A549 (cell line): ENCODE results near the gene TSC22D3. TPM values are rescaled to one million over a fixed set of nuclear protein-coding genes. Genes with fewer than 3 reads are reported as not detected.

Source experiments
- ATAC-seq, 2 experiments: fragments of 200-7000 bp in 1 of 2; fragments of >200 bp in 1 of 2; cut with Nextera tagmentation in 1 of 2; cut with Tn5 transposase in 1 of 2; 3 replicates each; pipeline versions ENCODE4 v1.8.0 to v1.9.1; 2018 to 2020; ENCODE audit warnings: mild to moderate bottlenecking in 1 of 2, moderate library complexity in 1 of 2
- CTCF ChIA-PET: fragments of 300-600 bp; sonication (Branson Sonifier 250); formaldehyde crosslinking; extraction: SDS; loops from one replicate; lab custom pipeline; 2021; ENCODE audit warnings: antibody characterized with exemption, inconsistent platforms; lab: Yijun Ruan, JAX
- POLR2A ChIA-PET: fragments of 350-600 bp; formaldehyde crosslinking; extraction: SDS; loops from one replicate; lab custom pipeline; 2021; ENCODE audit warnings: antibody characterized with exemption, inconsistent platforms; lab: Yijun Ruan, JAX
- DNase-seq, 2 experiments: peaks; one replicate each; pipeline versions ENCODE4 v3.0.0 to v3.0.0-alpha.2; 2011 to 2016; ENCODE audit warnings: low read depth in 1 of 2, low spot score in 1 of 2
- FAIRE-seq: peaks from 2 replicates; lab custom pipeline; 2011; peaks lifted over from hg19 to GRCh38; lab: Jason Lieb, UNC
- H3K27ac ChIP-seq, 2 experiments: fragments of >200 bp; sonication (Bioruptor Twin); formaldehyde crosslinking; 3 replicates each; pipeline ENCODE4 v1.5.1; 2016 to 2017
- H3K4me1 ChIP-seq: fragments of >200 bp; sonication (Bioruptor Twin); formaldehyde crosslinking; 3 replicates; pipeline ENCODE4 v1.6.1; 2016
- H3K4me2 ChIP-seq: fragments of >200 bp; sonication (Bioruptor Twin); formaldehyde crosslinking; 3 replicates; pipeline ENCODE4 v1.6.1; 2016
- H3K4me3 ChIP-seq: fragments of >200 bp; sonication (Bioruptor Twin); formaldehyde crosslinking; 3 replicates; pipeline ENCODE4 v1.5.1; 2016
- H3K9me3 ChIP-seq: fragments of >200 bp; sonication (Bioruptor Twin); formaldehyde crosslinking; 3 replicates; pipeline ENCODE4 v1.6.1; 2016
- FOSB ChIP-seq: fragments of 250-450 bp; sonication (Bioruptor Pico); IDR thresholded peaks from 2 replicates; pipeline ENCODE4 v1.5.0; 2020; ENCODE audit warnings: mild to moderate bottlenecking, moderate library complexity
- GATA3 ChIP-seq: IDR thresholded peaks from 2 replicates; pipeline ENCODE4 v1.6.1; 2012; ENCODE audit warnings: borderline replicate concordance
- HEYL ChIP-seq: fragments of 250-450 bp; sonication (Bioruptor Pico); IDR thresholded peaks from 2 replicates; pipeline ENCODE4 v1.8.0; 2021; ENCODE audit warnings: mild to moderate bottlenecking, moderate library complexity
- JUNB ChIP-seq: fragments of >200 bp; sonication (Bioruptor Twin); formaldehyde crosslinking; IDR thresholded peaks from 2 replicates; pipeline ENCODE4 v1.6.1; 2016
- KDM1A ChIP-seq: fragments of 200-600 bp; sonication (generic); IDR thresholded peaks from 2 replicates; pipeline ENCODE4 v1.6.1; 2016; ENCODE audit warnings: low read depth, mild to moderate bottlenecking
- PHF8 ChIP-seq: fragments of 200-600 bp; sonication (generic); IDR thresholded peaks from 2 replicates; pipeline ENCODE4 v1.6.1; 2016; ENCODE audit warnings: low read depth, mild to moderate bottlenecking, antibody characterized with exemption, moderate library complexity, borderline replicate concordance
- RARB ChIP-seq: fragments of 250-450 bp; sonication (Bioruptor Pico); IDR thresholded peaks from 2 replicates; pipeline ENCODE4 v1.8.0; 2021; ENCODE audit warnings: mild to moderate bottlenecking, moderate library complexity
- RCOR1 ChIP-seq: fragments of 150-350 bp; IDR thresholded peaks from 2 replicates; pipeline ENCODE4 v1.6.1; 2014; ENCODE audit warnings: antibody characterized with exemption, low read length, low read depth
- RFX5 ChIP-seq: fragments of 450-650 bp; IDR thresholded peaks from 2 replicates; pipeline ENCODE4 v1.7.1; 2014; ENCODE audit warnings: antibody characterized with exemption, mild to moderate bottlenecking, moderate library complexity
- RNF2 ChIP-seq: fragments of 200-600 bp; sonication (generic); IDR thresholded peaks from 2 replicates; pipeline ENCODE4 v1.6.1; 2016; ENCODE audit warnings: low read depth, mild to moderate bottlenecking, antibody characterized with exemption, moderate library complexity, borderline replicate concordance
- SMC3 ChIP-seq: fragments of >200 bp; sonication (Bioruptor Twin); formaldehyde crosslinking; IDR thresholded peaks from 3 replicates; pipeline ENCODE4 v1.6.1; 2018; ENCODE audit warnings: inconsistent platforms
- WGBS: methylation state at CpG from one replicate; pipeline ENCODE4 v1.1.6; 2017; ENCODE audit errors: missing lambda C conversion rate; 5-methylcytosine and 5-hydroxymethylcytosine counted together
- polyA plus RNA-seq, 4 experiments: library from polyadenylated mRNA; depleted of rRNA in 3 of 4; stranded (reverse); fragments of >200 nt; fragmentation: RNase III in 1 of 4; extraction: RNeasy Plus Mini Kit Qiagen cat#74134 plus additional on column Dnase treatment in 1 of 4; gene quantifications; 2 replicates in 3 of 4; 3 replicates in 1 of 4; pipeline ENCODE4 v1.2.3, GENCODE V29; 2011 to 2017
- TF ChIP-seq, protein P1 (sequence below): fragments of 250-450 bp; sonication (Bioruptor Pico); IDR thresholded peaks from 2 replicates; pipeline ENCODE4 v1.5.0; 2021; ENCODE audit warnings: mild to moderate bottlenecking, moderate library complexity, borderline replicate concordance
- TF ChIP-seq, protein P2 (sequence below): fragments of 200-600 bp; sonication (generic); IDR thresholded peaks from 2 replicates; pipeline ENCODE4 v1.6.1; 2016; ENCODE audit warnings: antibody characterized with exemption, mild to moderate bottlenecking, moderate library complexity
- TF ChIP-seq, protein P3 (sequence below): fragments of >200 bp; sonication (Bioruptor Twin); formaldehyde crosslinking; IDR thresholded peaks from 2 replicates; pipeline ENCODE4 v1.6.1; 2016
- TF ChIP-seq, protein P4 (sequence below): fragments of 450-650 bp; IDR thresholded peaks from 2 replicates; pipeline ENCODE4 v1.6.1; 2014; ENCODE audit warnings: antibody characterized with exemption

The TSC22D3 gene
- polyA plus RNA-seq, 2 of the 4 experiments (the other 2 are of a cell fraction): 12.2 to 65.4 TPM

DNA sequence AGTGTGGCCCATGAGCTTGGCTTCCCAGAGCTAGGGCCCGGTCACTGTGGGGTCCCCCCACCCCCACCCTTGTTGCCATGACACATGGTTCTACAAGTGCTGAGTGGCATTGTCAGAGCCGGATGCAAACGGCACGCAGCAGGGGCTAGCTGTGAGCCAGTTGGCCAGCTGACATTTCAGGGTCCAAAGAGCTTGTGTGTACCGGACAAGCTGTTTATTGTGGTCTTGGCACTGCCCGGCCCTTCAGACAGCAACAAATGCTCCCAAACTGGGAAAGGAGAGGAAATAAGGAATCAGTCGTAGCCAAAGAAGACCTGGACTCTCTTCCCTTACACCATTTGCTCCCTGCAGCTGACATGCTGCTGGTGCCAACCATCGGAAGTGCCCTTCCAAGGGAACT lies 36.8 kb downstream of the TSC22D3 start:
- FAIRE-seq (no peak), ATAC-seq (no peak), DNase-seq (no peak)
- 95% methylated on average over 5 of the region's 8 CpGs for whole genome bisulfite sequencing
- Histone ChIP-seq H3K9me3 (no peaks in the 10 kb centered on the region), H3K4me2 (no peak overlapping the region), H3K4me3 (no peak overlapping the region), H3K4me1 (peaks cover 14% of the 10 kb centered on the region), H3K27ac (no peak overlapping the region)
- TF ChIP-seq RCOR1: no peak
- TF ChIP-seq, protein P1, sequence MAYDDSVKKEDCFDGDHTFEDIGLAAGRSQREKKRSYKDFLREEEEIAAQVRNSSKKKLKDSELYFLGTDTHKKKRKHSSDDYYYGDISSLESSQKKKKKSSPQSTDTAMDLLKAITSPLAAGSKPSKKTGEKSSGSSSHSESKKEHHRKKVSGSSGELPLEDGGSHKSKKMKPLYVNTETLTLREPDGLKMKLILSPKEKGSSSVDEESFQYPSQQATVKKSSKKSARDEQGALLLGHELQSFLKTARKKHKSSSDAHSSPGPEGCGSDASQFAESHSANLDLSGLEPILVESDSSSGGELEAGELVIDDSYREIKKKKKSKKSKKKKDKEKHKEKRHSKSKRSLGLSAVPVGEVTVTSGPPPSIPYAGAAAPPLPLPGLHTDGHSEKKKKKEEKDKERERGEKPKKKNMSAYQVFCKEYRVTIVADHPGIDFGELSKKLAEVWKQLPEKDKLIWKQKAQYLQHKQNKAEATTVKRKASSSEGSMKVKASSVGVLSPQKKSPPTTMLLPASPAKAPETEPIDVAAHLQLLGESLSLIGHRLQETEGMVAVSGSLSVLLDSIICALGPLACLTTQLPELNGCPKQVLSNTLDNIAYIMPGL: no peak
- TF ChIP-seq, protein P2, sequence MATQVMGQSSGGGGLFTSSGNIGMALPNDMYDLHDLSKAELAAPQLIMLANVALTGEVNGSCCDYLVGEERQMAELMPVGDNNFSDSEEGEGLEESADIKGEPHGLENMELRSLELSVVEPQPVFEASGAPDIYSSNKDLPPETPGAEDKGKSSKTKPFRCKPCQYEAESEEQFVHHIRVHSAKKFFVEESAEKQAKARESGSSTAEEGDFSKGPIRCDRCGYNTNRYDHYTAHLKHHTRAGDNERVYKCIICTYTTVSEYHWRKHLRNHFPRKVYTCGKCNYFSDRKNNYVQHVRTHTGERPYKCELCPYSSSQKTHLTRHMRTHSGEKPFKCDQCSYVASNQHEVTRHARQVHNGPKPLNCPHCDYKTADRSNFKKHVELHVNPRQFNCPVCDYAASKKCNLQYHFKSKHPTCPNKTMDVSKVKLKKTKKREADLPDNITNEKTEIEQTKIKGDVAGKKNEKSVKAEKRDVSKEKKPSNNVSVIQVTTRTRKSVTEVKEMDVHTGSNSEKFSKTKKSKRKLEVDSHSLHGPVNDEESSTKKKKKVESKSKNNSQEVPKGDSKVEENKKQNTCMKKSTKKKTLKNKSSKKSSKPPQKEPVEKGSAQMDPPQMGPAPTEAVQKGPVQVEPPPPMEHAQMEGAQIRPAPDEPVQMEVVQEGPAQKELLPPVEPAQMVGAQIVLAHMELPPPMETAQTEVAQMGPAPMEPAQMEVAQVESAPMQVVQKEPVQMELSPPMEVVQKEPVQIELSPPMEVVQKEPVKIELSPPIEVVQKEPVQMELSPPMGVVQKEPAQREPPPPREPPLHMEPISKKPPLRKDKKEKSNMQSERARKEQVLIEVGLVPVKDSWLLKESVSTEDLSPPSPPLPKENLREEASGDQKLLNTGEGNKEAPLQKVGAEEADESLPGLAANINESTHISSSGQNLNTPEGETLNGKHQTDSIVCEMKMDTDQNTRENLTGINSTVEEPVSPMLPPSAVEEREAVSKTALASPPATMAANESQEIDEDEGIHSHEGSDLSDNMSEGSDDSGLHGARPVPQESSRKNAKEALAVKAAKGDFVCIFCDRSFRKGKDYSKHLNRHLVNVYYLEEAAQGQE: no peak
- no peak for TF ChIP-seq RARB (CRISPR knock-in tag)
- no peak for TF ChIP-seq PHF8
- no peak for TF ChIP-seq RFX5
- no peak for TF ChIP-seq RNF2
- no peak for TF ChIP-seq JUNB
- TF ChIP-seq GATA3: no peak
- TF ChIP-seq FOSB (CRISPR knock-in tag): no peak
- TF ChIP-seq SMC3: no peak
- TF ChIP-seq, protein P3, sequence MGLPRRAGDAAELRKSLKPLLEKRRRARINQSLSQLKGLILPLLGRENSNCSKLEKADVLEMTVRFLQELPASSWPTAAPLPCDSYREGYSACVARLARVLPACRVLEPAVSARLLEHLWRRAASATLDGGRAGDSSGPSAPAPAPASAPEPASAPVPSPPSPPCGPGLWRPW: no peak
- ChIA-PET POLR2A (no interaction called here), CTCF (interaction anchor here (0.6 to 1.8 kb wide), 5 partner anchors 9 to 200 kb away, joined by 3 to 6 read pairs (median 3); no protein-coding TSS in a partner anchor)

DNA sequence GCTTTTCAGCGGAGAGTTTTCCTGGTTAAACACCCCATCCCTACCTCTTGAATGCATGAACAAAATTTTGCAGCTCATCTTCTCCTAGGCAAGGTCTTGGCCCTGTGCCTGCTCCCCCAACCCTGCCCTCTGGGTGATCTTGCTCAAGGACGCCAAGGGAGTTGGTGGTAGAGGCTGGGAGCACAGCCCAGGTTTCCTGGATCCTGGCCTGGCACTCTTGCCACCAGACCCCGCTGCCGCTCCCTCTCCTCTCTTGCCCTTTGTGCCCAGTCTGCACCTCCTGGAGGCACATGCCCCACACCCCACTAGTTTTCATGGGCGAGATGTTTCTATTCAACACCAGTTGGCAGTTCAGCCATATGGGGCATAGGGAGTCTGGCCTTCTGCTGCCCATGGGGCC lies 37.3 kb downstream of the TSC22D3 start:
- H3K4me3 ChIP-seq: no peak overlapping the region
- H3K4me1 ChIP-seq: peaks cover 14% of the 10 kb centered on the region
- ChIA-PET CTCF (interaction anchor here (0.6 to 1.8 kb wide), 8 partner anchors 9 to 199 kb away, joined by 3 to 6 read pairs (median 3); no protein-coding TSS in a partner anchor), POLR2A (no interaction called here)
- no peak overlapping the region for H3K4me2 ChIP-seq
- DNase-seq: no peak
- no peak for ATAC-seq
- TF ChIP-seq, protein P4, sequence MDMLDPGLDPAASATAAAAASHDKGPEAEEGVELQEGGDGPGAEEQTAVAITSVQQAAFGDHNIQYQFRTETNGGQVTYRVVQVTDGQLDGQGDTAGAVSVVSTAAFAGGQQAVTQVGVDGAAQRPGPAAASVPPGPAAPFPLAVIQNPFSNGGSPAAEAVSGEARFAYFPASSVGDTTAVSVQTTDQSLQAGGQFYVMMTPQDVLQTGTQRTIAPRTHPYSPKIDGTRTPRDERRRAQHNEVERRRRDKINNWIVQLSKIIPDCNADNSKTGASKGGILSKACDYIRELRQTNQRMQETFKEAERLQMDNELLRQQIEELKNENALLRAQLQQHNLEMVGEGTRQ: no peak
- TF ChIP-seq KDM1A (no peak), HEYL (CRISPR knock-in tag) (no peak), RNF2 (no peak)
- no peak overlapping the region for H3K27ac ChIP-seq
- FAIRE-seq: no peak
- WGBS: 88% methylated on average over 1 of the region's 5 CpGs
- no peaks in the 10 kb centered on the region for H3K9me3 ChIP-seq
